Measurements from ENCODE around the gene PTPRG. TPM values are rescaled to one million over a fixed set of nuclear protein-coding genes. Genes with fewer than 3 reads are reported as not detected.

The PTPRG gene
- total RNA-seq, 6 experiments from 2014 or later: 11.7 to 27.8 (median 14.7) TPM

DNA sequence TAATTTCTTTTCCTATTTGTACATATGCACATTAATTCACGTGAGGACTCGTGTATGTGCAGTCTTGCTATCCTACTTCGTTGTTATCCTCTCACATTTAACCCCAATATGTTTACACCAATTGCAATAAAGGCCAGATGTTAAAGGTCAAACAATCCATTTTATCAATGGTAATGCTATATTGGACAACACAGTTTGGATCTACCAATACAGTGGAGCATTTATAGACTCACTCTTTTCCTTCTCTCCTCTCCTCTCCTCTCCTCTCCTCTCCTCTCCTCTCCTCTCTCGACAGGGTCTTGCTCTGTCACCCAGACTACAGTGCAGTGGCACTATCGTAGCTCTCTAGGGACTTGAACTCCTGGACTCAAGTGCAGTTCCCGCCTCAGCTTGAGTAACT is 324.0 kb downstream of the PTPRG start:
- H3K4me1 ChIP-seq: peaks cover 0 to 7% (median 2%) of the 10 kb centered on the region in 4 donors
- no peak overlapping the region for H3K27ac ChIP-seq
- ATAC-seq (no peak), DNase-seq (no peak)
- intact Hi-C loops (cut with DNase I): no loop called here
- no peak overlapping the region for H3K4me3 ChIP-seq
- no peaks in the 10 kb centered on the region for H3K36me3 ChIP-seq
- WGBS (ENCODE audit: insufficient coverage, low coverage, low lambda C conversion rate, missing lambda C conversion rate): 75% methylated on average over 6 of the region's 6 CpGs
- H3K27me3 ChIP-seq: no peaks in the 10 kb centered on the region
- TF ChIP-seq, protein P1, sequence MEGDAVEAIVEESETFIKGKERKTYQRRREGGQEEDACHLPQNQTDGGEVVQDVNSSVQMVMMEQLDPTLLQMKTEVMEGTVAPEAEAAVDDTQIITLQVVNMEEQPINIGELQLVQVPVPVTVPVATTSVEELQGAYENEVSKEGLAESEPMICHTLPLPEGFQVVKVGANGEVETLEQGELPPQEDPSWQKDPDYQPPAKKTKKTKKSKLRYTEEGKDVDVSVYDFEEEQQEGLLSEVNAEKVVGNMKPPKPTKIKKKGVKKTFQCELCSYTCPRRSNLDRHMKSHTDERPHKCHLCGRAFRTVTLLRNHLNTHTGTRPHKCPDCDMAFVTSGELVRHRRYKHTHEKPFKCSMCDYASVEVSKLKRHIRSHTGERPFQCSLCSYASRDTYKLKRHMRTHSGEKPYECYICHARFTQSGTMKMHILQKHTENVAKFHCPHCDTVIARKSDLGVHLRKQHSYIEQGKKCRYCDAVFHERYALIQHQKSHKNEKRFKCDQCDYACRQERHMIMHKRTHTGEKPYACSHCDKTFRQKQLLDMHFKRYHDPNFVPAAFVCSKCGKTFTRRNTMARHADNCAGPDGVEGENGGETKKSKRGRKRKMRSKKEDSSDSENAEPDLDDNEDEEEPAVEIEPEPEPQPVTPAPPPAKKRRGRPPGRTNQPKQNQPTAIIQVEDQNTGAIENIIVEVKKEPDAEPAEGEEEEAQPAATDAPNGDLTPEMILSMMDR (IDR thresholded peaks at IDR 0.05): no peak
- TF ChIP-seq POLR2A (IDR thresholded peaks at IDR 0.05): no peak
- H3K9me3 ChIP-seq: no peaks in the 10 kb centered on the region

DNA sequence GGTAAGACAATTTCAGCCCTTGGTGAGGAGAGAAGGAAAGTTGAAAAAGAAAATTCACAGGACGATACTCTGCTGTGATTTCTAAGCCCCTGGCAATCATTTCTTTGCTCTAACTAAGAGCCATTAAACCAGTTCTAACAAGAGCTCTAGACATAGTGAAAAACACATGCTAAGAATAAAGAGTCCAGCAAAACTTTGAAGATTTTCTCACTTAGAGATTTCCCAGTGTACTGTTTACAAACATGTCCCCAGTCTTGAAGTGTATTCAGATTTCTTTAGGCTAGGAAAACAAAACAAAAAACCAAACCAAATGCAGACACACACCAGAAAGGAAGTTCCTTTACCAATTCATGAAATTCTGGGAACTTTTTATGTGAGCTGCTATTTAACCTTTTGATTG is 325.8 kb downstream of the PTPRG start:
- WGBS (ENCODE audit: insufficient coverage, low coverage, low lambda C conversion rate, missing lambda C conversion rate): 79% methylated on average over 1 of the region's 1 CpG

DNA sequence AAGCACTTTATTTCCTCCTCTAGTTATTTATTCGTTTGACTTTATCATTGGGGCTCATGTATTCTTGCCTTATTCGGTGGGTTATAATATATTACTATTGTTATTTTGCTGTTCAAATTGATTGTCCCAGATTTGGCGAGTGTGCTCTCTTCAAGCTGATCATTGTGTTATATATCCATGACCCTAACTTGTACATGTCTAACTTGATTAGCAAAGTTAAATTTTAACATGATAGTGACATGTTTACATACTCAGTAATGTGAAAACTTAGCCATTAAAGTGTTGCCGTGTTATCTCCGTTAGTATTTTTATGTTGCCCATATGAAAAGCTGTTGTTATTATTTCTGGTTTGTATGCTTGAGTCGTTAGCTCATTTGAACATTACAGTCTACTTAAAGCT is 327.9 kb downstream of the PTPRG start:
- H3K27me3 ChIP-seq: no peaks in the 10 kb centered on the region
- TF ChIP-seq, protein P1 (IDR thresholded peaks at IDR 0.05): no peak
- no peak for TF ChIP-seq POLR2A (IDR thresholded peaks at IDR 0.05)
- H3K27ac ChIP-seq: no peak overlapping the region
- WGBS (ENCODE audit: insufficient coverage, low coverage, low lambda C conversion rate, missing lambda C conversion rate): 38% methylated on average over 6 of the region's 6 CpGs
- DNase-seq (no peak), ATAC-seq (peak in 3 of 4 donors; percentile 46 to 67 (median 55))
- H3K9me3 ChIP-seq: no peaks in the 10 kb centered on the region
- no peaks in the 10 kb centered on the region for H3K36me3 ChIP-seq
- intact Hi-C loops (cut with DNase I): no loop called here
- H3K4me3 ChIP-seq: no peak overlapping the region
- peaks cover 0 to 11% (median 2%) of the 10 kb centered on the region in 4 donors for H3K4me1 ChIP-seq

More for the DNA sequence above, 325.8 kb downstream of the PTPRG start:
- DNase-seq: no peak
- no peaks in the 10 kb centered on the region for H3K36me3 ChIP-seq
- no peak overlapping the region for H3K4me3 ChIP-seq
- peaks cover 0 to 7% (median 2%) of the 10 kb centered on the region in 4 donors for H3K4me1 ChIP-seq
- no peaks in the 10 kb centered on the region for H3K27me3 ChIP-seq
- intact Hi-C loops (cut with DNase I): no loop called here
- ATAC-seq: no peak
- TF ChIP-seq POLR2A (IDR thresholded peaks at IDR 0.05): no peak
- TF ChIP-seq, protein P1 (IDR thresholded peaks at IDR 0.05): no peak
- no peaks in the 10 kb centered on the region for H3K9me3 ChIP-seq
- no peak overlapping the region for H3K27ac ChIP-seq

DNA sequence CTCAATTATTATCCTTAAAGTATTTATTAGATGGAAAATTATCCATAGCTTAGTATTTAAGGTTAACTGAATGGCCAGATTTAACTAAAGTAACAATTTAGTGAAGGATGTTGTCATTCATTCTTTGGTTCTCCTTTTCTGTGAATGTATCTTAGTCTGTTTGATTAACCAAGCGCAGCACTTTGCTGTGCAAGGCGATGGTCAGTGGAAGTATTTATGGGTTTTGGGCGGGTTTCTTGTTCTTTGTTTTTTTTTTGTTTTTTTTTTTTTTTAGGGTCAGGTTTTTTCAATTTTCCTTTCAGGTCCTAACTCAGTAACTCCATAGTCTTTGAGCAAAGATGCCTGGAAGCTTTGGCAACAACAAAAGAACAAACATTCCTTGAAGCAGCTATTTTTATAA is 328.8 kb downstream of the PTPRG start:
- Histone ChIP-seq H3K27ac (no peak overlapping the region), H3K36me3 (no peaks in the 10 kb centered on the region), H3K4me1 (peaks cover 0 to 20% (median 2%) of the 10 kb centered on the region in 4 donors), H3K4me3 (no peak overlapping the region), H3K27me3 (no peaks in the 10 kb centered on the region), H3K9me3 (no peaks in the 10 kb centered on the region)
- no peak for DNase-seq
- no peak for ATAC-seq
- TF ChIP-seq, protein P1 (IDR thresholded peaks at IDR 0.05): no peak
- WGBS (ENCODE audit: insufficient coverage, low coverage, low lambda C conversion rate, missing lambda C conversion rate): 94% methylated on average over 2 of the region's 3 CpGs
- intact Hi-C loops (cut with DNase I): no loop called here

DNA sequence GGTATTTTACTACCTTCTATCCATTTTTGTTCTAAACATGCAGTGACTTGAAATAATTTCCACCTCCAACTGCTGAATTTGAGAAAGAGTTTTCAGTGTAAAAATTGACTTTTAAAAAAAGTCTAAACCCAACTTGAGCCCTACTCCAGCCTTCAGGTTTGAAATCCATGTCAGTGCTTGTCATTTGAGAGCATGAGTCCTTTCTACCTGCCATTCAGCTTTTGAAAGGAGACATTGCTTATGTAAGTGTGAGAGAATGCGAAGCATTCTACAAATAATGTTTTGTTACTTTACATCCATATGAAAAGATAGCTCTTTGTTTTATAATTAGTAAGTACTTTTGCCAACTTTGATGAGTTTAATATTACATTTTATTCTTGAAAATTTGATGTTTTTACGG is 329.2 kb downstream of the PTPRG start:
- TF ChIP-seq POLR2A (IDR thresholded peaks at IDR 0.05): no peak
- no peak for ATAC-seq
- 94% methylated on average over 2 of the region's 2 CpGs for WGBS (ENCODE audit: insufficient coverage, low coverage, low lambda C conversion rate, missing lambda C conversion rate)
- H3K27me3 ChIP-seq: no peaks in the 10 kb centered on the region
- DNase-seq: no peak
- no peaks in the 10 kb centered on the region for H3K9me3 ChIP-seq
- H3K4me1 ChIP-seq: peaks cover 0 to 24% (median 2%) of the 10 kb centered on the region in 4 donors
- H3K4me3 ChIP-seq: no peak overlapping the region
- intact Hi-C loops (cut with DNase I): no loop called here
- H3K27ac ChIP-seq: no peak overlapping the region
- no peaks in the 10 kb centered on the region for H3K36me3 ChIP-seq

Measured in right lobe of liver (tissue), 6 donors.